CD4-positive, alpha-beta T cell treated with Interleukin-17A for 4 hours (primary cell): ENCODE results near the gene PVALB.

Experiments used
- DNase-seq: peaks from one replicate; pipeline ENCODE4 v3.0.0-alpha.2; 2020; ENCODE audit warnings: mixed read lengths

Gene PVALB

GRCh38 chr22:36846271-36846670 is 29.4 kb upstream of the PVALB start:
- no peak for DNase-seq

GRCh38 chr22:36840106-36840505 is 23.3 kb upstream of the PVALB start:
- DNase-seq: no peak

- DNase-seq: no peak
Measured at GRCh38 chr22:36839356-36840073, 22.7 kb upstream of the PVALB start.

- no peak for DNase-seq
Measured at GRCh38 chr22:36838119-36839030, 21.5 kb upstream of the PVALB start.

GRCh38 chr22:36835903-36836302 is 19.1 kb upstream of the PVALB start:
- no peak for DNase-seq

GRCh38 chr22:36833073-36833472 is 16.2 kb upstream of the PVALB start:
- DNase-seq: no peak

- no peak for DNase-seq
Measured at GRCh38 chr22:36831717-36832116, 14.9 kb upstream of the PVALB start.

GRCh38 chr22:36831206-36831605 is 14.4 kb upstream of the PVALB start:
- no peak for DNase-seq

- DNase-seq: peak; percentile 14
Measured at GRCh38 chr22:36830601-36831000, 13.8 kb upstream of the PVALB start.

GRCh38 chr22:36829370-36830002 is 12.7 kb upstream of the PVALB start:
- DNase-seq: no peak

- DNase-seq: no peak
Measured at GRCh38 chr22:36828815-36829214, 12.0 kb upstream of the PVALB start.

GRCh38 chr22:36826262-36826661 is 9.4 kb upstream of the PVALB start:
- no peak for DNase-seq

GRCh38 chr22:36824655-36825054 is 7.8 kb upstream of the PVALB start:
- DNase-seq: no peak

- DNase-seq: no peak
Measured at GRCh38 chr22:36823186-36823839, 6.5 kb upstream of the PVALB start.

- DNase-seq: no peak
Measured at GRCh38 chr22:36822581-36822980, 5.7 kb upstream of the PVALB start.

GRCh38 chr22:36819112-36819511 is 2.3 kb upstream of the PVALB start:
- DNase-seq: no peak

GRCh38 chr22:36818010-36818642 is 1.3 kb upstream of the PVALB start:
- DNase-seq: no peak

- no peak for DNase-seq
Measured at GRCh38 chr22:36817525-36817848, 652 bp upstream of the PVALB start.

GRCh38 chr22:36816339-36816635 is 548 bp downstream of the PVALB start:
- DNase-seq: no peak

- no peak for DNase-seq
Measured at GRCh38 chr22:36815558-36816338, 1.1 kb downstream of the PVALB start.

GRCh38 chr22:36814801-36815200 is 2.0 kb downstream of the PVALB start:
- no peak for DNase-seq
